CD14-positive monocyte (primary cell): ENCODE data around the gene ACTRT2. TPM values are rescaled to one million over a fixed set of nuclear protein-coding genes. Genes with fewer than 3 reads are reported as not detected.

Experiments
- DNase-seq, 3 donors: peaks; one replicate each; pipeline ENCODE4 v3.0.0-alpha.2; 2011 to 2022
- H2AFZ ChIP-seq: 2 replicates; pipeline ENCODE4 v1.6.0; 2012; ENCODE audit warnings: mild to moderate bottlenecking, low read depth, low read length, inconsistent platforms; ENCODE audit not compliant: insufficient read depth, poor library complexity, severe bottlenecking
- H3K27ac ChIP-seq, 2 donors: 1 replicate in 1 of 2; 2 replicates in 1 of 2; pipeline ENCODE4 v1.5.1; 2012 to 2013; ENCODE audit warnings: low read length in 2 of 2, control low read depth in 1 of 2, inconsistent platforms in 1 of 2, low read depth in 1 of 2, mild to moderate bottlenecking in 1 of 2
- H3K27me3 ChIP-seq, 2 donors: one replicate each; pipeline versions ENCODE4 v1.6.0 to v1.6.1; 2011 to 2013; ENCODE audit warnings: low read length in 2 of 2; ENCODE audit not compliant: control insufficient read depth in 2 of 2, insufficient read depth in 2 of 2
- H3K36me3 ChIP-seq, 2 donors: replicated peaks in 1 of 2; 1 replicate in 1 of 2; 2 replicates in 1 of 2; pipeline versions ENCODE4 v1.5.1 to v1.6.1; 2012 to 2013; ENCODE audit warnings: low read length in 2 of 2, control low read depth in 1 of 2, inconsistent platforms in 1 of 2, mild to moderate bottlenecking in 1 of 2; ENCODE audit not compliant: insufficient read depth in 2 of 2, control insufficient read depth in 1 of 2
- H3K4me1 ChIP-seq, 2 donors: 1 replicate in 1 of 2; 2 replicates in 1 of 2; pipeline versions ENCODE4 v1.5.1 to v1.6.1; 2012 to 2013; ENCODE audit warnings: low read length in 2 of 2, control low read depth in 1 of 2, inconsistent platforms in 1 of 2, mild to moderate bottlenecking in 1 of 2, moderate library complexity in 1 of 2; ENCODE audit not compliant: insufficient read depth in 2 of 2, control insufficient read depth in 1 of 2
- H3K4me2 ChIP-seq: replicated peaks from 2 replicates; pipeline ENCODE3; 2012; ENCODE audit warnings: low read length, moderate library complexity, mild to moderate bottlenecking; ENCODE audit not compliant: poor library complexity, severe bottlenecking; ENCODE audit errors: extremely low read depth
- H3K4me3 ChIP-seq, 3 experiments: fragments of 200-600 bp in 1 of 3; sonication (generic) in 1 of 3; replicated peaks in 1 of 3; 1 replicate in 2 of 3; 2 replicates in 1 of 3; pipeline ENCODE4 v1.5.1; 2011 to 2013; ENCODE audit warnings: low read length in 3 of 3, mild to moderate bottlenecking in 3 of 3, control low read depth in 2 of 3, low read depth in 2 of 3, inconsistent platforms in 1 of 3, moderate library complexity in 1 of 3
- H3K79me2 ChIP-seq: 2 replicates; pipeline ENCODE4 v1.6.0; 2012; ENCODE audit warnings: mild to moderate bottlenecking, control low read depth, inconsistent platforms, low read length, moderate library complexity; ENCODE audit not compliant: insufficient read depth
- H3K9ac ChIP-seq: 2 replicates; pipeline ENCODE4 v1.6.0; 2017; ENCODE audit warnings: low read length, mild to moderate bottlenecking; ENCODE audit not compliant: insufficient read depth, poor library complexity, severe bottlenecking
- H3K9me3 ChIP-seq, 2 donors: replicated peaks in 1 of 2; 1 replicate in 1 of 2; 2 replicates in 1 of 2; pipeline versions ENCODE4 v1.5.1 to v1.6.1; 2012 to 2013; ENCODE audit warnings: low read length in 2 of 2, control low read depth in 1 of 2; ENCODE audit not compliant: control insufficient read depth in 1 of 2, insufficient read depth in 1 of 2
- H4K20me1 ChIP-seq: 2 replicates; pipeline ENCODE4 v1.6.0; 2012; ENCODE audit warnings: mild to moderate bottlenecking, low read length, control low read depth, moderate library complexity; ENCODE audit not compliant: insufficient read depth
- H3K27ac Mint-ChIP-seq, 7 donors: one replicate each; pipeline ENCODE4 v1.8.0; 2020; ENCODE audit warnings: mild to moderate bottlenecking in 7 of 7, mixed read lengths in 7 of 7, moderate library complexity in 6 of 7, inconsistent platforms in 2 of 7
- H3K27me3 Mint-ChIP-seq, 3 donors: one replicate each; pipeline ENCODE4 v1.8.0; 2021 to 2022; ENCODE audit warnings: low read depth in 3 of 3, mild to moderate bottlenecking in 3 of 3, mixed read lengths in 3 of 3, moderate library complexity in 3 of 3, inconsistent platforms in 1 of 3
- H3K36me3 Mint-ChIP-seq, 2 donors: one replicate each; pipeline ENCODE4 v1.8.0; 2020; ENCODE audit warnings: mixed read lengths in 2 of 2, inconsistent platforms in 1 of 2, mild to moderate bottlenecking in 1 of 2
- H3K4me1 Mint-ChIP-seq: one replicate; pipeline ENCODE4 v1.8.0; 2020; ENCODE audit warnings: mild to moderate bottlenecking, mixed read lengths
- H3K4me3 Mint-ChIP-seq, 2 donors: one replicate each; pipeline ENCODE4 v1.8.0; 2020; ENCODE audit warnings: mild to moderate bottlenecking in 2 of 2, mixed read lengths in 2 of 2, moderate library complexity in 1 of 2
- H3K9me3 Mint-ChIP-seq, 7 donors: one replicate each; pipeline ENCODE4 v1.8.0; 2020 to 2022; ENCODE audit warnings: mixed read lengths in 7 of 7, mild to moderate bottlenecking in 6 of 7, moderate library complexity in 6 of 7, inconsistent platforms in 2 of 7
- CTCF ChIP-seq: fragments of 200-600 bp; IDR thresholded peaks from one replicate; pipeline ENCODE4 v1.8.0; 2022; ENCODE audit warnings: antibody characterized with exemption, mild to moderate bottlenecking
- WGBS: methylation state at CpG from one replicate; pipeline ENCODE4 v1.1.5; 2013; ENCODE audit warnings: missing lambda C conversion rate; ENCODE audit not compliant: insufficient coverage; 5-methylcytosine and 5-hydroxymethylcytosine counted together
- intact Hi-C, 2 donors: fragments of 100-400 bp; cut with micrococcal nuclease; formaldehyde crosslinking; loops; one replicate each; pipeline versions ENCODE4 v1.15.0 to v1.15.1; 2023
- polyA plus RNA-seq, 3 donors: library from polyadenylated mRNA; depleted of rRNA in 1 of 3; unstranded in 2 of 3; stranded (reverse) in 1 of 3; fragments of 300-500 nt in 2 of 3; fragments of >200 nt in 1 of 3; fragmentation: Illumina TruSeq in 2 of 3; gene quantifications; 1 replicate in 2 of 3; 2 replicates in 1 of 3; pipeline ENCODE4 v1.2.3, GENCODE V29; 2012 to 2021

Gene ACTRT2
- polyA plus RNA-seq, 3 donors = not detected

- Mint-ChIP-seq H3K36me3 (no peaks in the 10 kb centered on the region), H3K4me1 (no peaks in the 10 kb centered on the region), H3K9me3 (peaks cover 6 to 25% (median 15%) of the 10 kb centered on the region in 7 donors), H3K27ac (no peak overlapping the region), H3K4me3 (no peak overlapping the region), H3K27me3 (peaks cover 0 to 3% (median 3%) of the 10 kb centered on the region in 3 donors)
- 77% methylated on average over 5 of the region's 9 CpGs for WGBS
- DNase-seq = no peak
- Histone ChIP-seq H3K27ac (no peak overlapping the region), H2AFZ (no peak overlapping the region), H3K4me1 (no peaks in the 10 kb centered on the region), H3K27me3 (no peaks in the 10 kb centered on the region), H3K9ac (no peak overlapping the region), H3K9me3 (peaks cover 12 to 13% of the 10 kb centered on the region in 2 donors), H3K79me2 (no peaks in the 10 kb centered on the region), H3K4me2 (no peak overlapping the region), H3K4me3 (no peak overlapping the region), H4K20me1 (no peaks in the 10 kb centered on the region), H3K36me3 (no peaks in the 10 kb centered on the region)
- TF ChIP-seq CTCF = no peak
- intact Hi-C loops = no loop called here
Observed at GRCh38 chr1:2998503-2999100, 22.7 kb upstream of the ACTRT2 start.

- Histone ChIP-seq H3K36me3 (no peaks in the 10 kb centered on the region), H3K27ac (no peak overlapping the region), H4K20me1 (no peaks in the 10 kb centered on the region), H3K9me3 (peaks cover 7 to 8% of the 10 kb centered on the region in 2 donors), H2AFZ (no peak overlapping the region), H3K4me2 (no peak overlapping the region), H3K4me1 (no peaks in the 10 kb centered on the region), H3K27me3 (no peaks in the 10 kb centered on the region), H3K79me2 (no peaks in the 10 kb centered on the region), H3K9ac (no peak overlapping the region), H3K4me3 (no peak overlapping the region)
- no peaks in the 10 kb centered on the region for H3K36me3 Mint-ChIP-seq
- peaks cover 2 to 20% (median 10%) of the 10 kb centered on the region in 7 donors for H3K9me3 Mint-ChIP-seq
- TF ChIP-seq CTCF = no peak
- no peaks in the 10 kb centered on the region for H3K4me1 Mint-ChIP-seq
- no peak overlapping the region for H3K27ac Mint-ChIP-seq
- intact Hi-C loops = no loop called here
- no peak overlapping the region for H3K4me3 Mint-ChIP-seq
- no peak for DNase-seq
- WGBS = 100% methylated on average over 2 of the region's 2 CpGs
- peaks cover 0 to 3% (median 0%) of the 10 kb centered on the region in 3 donors for H3K27me3 Mint-ChIP-seq
Observed at GRCh38 chr1:2999138-2999537, 22.1 kb upstream of the ACTRT2 start.
